SK-N-MC (cell line): ENCODE data around the gene NXPH2.

Experiments
- EZH2 ChIP-seq: fragments of 200-600 bp; sonication (generic); IDR thresholded peaks from one replicate; pipeline ENCODE4 v1.6.1; 2017; ENCODE audit warnings: antibody characterized with exemption
- POLR2AphosphoS5 ChIP-seq: IDR thresholded peaks from 2 replicates; pipeline ENCODE4 v1.6.1; 2012; ENCODE audit warnings: mild to moderate bottlenecking, low read depth, low read length, borderline replicate concordance

GRCh38 chr2:138622613-138623012 lies 157.6 kb downstream of the NXPH2 start:
- no peak for TF ChIP-seq POLR2AphosphoS5
- TF ChIP-seq EZH2: no peak
